GM12864 (cell line): ENCODE results near the gene STOML1.
"Not testable (repeated sequence)": the region's sequence is repeated elsewhere in the genome, so short reads cannot be mapped to it uniquely, and the experiment has no call there.

Experiments
- DNase-seq: peaks from one replicate; pipeline ENCODE4 v3.0.0-alpha.2; 2011; ENCODE audit warnings: low read depth
- H3K4me3 ChIP-seq: 2 replicates; pipeline ENCODE4 v1.5.1; 2011; ENCODE audit warnings: mild to moderate bottlenecking, low read depth, low read length, control low read depth
- TF ChIP-seq, protein P1 (sequence below): IDR thresholded peaks from 2 replicates; pipeline ENCODE4 v1.5.1; 2011; ENCODE audit warnings: low read depth, mild to moderate bottlenecking, moderate library complexity, low read length, control low read depth, inconsistent platforms; ENCODE audit errors: missing control alignments

Gene STOML1

DNA sequence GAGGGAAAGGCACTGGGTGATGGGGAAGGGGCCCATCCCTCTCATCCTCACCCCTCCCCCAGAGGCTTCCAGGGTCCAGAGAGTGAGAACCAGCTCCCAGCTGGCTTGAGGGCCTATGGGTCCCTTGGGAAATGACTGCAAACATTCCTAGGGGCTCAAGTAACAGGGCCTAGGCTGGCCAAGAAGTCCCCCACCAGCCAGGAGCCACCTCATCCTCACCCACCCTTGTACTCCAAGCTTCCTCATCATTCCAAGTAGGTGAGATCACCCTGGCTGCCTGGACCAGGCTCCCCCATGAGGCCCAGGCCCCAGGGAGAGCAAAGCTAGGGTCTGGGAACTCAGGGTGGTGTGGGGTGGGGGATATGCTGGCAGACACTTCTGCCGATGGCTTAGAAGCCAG is 51.1 kb downstream of the STOML1 start:
- TF ChIP-seq, protein P1, sequence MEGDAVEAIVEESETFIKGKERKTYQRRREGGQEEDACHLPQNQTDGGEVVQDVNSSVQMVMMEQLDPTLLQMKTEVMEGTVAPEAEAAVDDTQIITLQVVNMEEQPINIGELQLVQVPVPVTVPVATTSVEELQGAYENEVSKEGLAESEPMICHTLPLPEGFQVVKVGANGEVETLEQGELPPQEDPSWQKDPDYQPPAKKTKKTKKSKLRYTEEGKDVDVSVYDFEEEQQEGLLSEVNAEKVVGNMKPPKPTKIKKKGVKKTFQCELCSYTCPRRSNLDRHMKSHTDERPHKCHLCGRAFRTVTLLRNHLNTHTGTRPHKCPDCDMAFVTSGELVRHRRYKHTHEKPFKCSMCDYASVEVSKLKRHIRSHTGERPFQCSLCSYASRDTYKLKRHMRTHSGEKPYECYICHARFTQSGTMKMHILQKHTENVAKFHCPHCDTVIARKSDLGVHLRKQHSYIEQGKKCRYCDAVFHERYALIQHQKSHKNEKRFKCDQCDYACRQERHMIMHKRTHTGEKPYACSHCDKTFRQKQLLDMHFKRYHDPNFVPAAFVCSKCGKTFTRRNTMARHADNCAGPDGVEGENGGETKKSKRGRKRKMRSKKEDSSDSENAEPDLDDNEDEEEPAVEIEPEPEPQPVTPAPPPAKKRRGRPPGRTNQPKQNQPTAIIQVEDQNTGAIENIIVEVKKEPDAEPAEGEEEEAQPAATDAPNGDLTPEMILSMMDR = no peak
- H3K4me3 ChIP-seq = no peak overlapping the region
- no peak for DNase-seq

DNA sequence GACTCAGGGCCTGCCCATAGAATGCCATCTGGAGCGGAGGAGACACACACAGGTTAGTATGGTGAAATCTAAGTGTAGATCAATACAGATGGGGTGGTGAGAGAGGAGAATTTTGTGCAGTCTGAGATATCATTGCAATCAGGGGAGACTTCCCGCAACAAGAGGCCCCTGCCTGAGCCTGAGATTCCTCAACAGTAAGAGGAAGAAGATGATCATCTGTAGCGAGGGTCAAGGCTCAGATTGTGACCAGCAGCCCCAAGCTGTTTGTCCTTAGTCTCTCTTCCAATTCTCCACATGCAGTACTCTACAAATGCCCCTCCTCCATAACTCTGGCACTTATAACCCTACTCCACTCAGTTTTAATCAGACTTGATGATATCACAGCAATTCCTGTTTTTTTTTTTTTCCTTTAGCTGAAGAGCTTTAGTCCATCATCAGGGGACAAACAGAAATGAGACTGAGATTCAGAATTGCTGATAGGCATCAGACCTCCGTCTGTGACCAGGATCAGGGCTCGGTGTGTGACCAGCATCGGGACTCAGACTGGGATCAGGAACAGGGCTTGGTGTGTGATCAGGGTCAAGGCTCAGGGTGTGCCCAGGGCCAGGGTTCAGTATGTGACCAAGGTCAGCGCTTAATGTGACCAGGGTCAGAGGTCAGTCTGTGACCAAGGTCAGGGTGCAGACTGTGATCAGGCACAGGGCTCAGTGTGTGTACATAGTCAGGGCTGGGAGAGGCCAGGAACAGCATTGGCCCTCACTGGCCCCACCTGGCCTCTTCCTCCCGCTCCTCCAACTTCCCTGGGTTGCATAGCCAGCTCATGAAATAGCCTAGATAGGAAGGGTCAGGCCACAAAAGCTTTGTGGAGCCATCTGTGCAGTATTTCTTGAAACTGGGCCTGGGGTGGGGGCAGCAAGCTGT is 51.8 kb downstream of the STOML1 start:
- no peak for DNase-seq
- no peak overlapping the region for H3K4me3 ChIP-seq
- TF ChIP-seq, protein P1 = no peak

DNA sequence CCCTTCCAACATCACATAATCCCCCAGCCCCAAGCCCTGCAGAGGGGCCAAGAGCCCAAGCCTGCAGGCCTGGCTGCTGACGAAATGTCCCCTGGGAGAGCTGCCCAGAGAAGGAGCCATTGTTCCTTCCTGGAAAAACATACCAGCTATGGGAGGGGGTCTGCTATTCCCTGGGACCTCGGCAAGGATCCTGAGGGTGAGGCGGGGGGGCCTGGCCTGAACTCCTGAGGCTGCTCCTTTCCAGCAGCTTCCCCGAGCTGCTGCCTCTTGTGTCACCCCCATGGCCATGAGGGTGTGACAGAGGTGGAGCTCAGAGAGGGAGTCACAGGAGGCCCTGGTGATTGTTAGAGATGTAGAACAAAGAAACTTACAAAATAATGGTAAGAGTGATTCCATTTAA is 53.0 kb downstream of the STOML1 start:
- H3K4me3 ChIP-seq = no peak overlapping the region
- TF ChIP-seq, protein P1 = no peak
- no peak for DNase-seq

DNA sequence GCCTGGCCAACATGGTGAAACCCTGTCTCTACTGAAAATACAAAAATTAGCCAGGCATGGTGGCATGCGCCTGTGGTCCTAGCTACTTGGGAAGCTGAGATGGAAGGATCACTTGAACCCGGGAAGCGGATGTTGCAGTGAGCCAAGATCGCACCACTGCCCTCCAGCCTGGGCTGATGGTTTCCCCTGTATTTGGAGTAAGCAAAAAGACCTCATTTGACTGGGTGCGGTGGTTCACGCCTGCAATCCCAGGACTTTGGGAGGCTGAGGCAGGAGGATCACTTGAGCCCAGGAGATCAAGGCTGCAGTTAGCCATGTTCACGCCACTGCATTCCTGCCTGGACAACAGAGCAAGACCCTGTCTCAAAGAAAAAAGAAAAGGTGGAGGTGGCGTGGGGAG is 53.6 kb downstream of the STOML1 start:
- H3K4me3 ChIP-seq, DNase-seq: not testable (repeated sequence)

DNA sequence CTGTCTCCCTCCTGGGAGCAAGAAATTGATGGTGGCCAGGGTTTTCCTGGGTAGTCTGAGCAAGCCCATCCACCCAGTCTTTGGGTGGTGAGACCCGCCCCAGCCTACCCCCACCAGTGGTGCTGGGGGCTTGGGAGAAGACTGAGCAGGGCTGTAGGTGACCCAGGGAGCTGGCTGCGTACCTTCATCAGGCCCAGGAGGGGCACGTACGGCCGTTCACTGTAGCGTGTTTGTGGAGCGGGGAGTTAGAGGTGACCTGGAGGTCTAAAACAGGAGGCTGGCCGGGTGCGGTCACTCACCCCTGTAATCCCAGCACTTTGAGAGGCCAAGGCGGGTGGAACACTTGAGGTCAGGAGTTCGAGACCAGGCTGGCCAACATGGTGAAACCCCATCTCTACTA is 54.4 kb downstream of the STOML1 start:
- DNase-seq = no peak
- TF ChIP-seq, protein P1 = no peak
- no peak overlapping the region for H3K4me3 ChIP-seq

DNA sequence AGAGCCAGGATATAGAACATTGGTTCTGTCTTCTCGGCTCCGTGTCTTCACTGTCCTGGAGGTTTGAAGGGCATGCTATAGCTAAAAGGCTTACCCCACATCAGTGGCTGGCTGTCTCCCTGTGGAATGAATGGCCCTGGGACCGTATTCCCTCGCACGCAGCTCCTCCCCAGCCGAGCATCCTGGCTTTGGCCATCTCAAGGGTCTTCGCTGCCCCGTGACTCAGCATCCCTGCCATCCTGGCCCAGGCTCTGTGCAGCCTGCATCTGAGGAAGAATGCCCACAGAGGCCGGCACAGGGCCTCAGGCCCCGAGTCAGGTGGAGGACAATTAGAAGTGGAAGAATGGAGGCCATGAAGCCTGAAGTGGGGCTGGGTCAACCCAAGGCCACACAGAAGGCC is 54.8 kb downstream of the STOML1 start:
- TF ChIP-seq, protein P1 = no peak
- DNase-seq = no peak
- no peak overlapping the region for H3K4me3 ChIP-seq

DNA sequence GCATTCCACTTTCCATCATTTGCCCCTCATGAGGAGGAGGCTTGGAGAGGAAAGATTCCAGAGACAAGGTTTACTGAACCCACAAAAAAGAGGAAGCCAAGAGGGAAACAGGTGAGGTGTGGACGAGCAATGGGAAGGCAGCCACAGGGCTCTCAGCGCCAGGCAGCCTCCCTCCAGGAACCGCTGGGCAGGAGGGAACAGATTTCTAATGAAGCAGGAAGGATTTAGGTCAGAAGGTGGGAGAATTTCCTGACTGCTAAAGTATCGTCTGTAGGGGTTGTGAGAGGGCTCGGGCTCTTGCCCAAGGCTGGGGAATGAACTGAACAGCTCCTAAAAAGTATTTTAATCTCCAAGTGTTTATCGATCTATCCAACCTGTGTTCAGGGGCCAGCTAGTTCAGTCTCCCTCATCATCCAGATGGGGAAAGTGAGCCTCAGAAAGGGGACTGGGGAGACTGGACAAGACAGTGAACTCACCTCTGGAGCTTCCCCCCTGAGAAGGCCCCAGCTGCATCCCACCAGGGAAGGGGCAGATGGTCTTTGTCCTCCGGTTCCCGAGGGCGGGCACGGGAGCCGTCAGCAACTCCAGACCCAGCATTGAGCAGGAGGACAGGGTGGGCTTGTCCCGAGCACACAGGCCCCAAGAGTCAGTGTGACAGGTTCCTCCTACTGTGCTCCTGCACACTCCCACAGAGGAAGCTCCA is 55.4 kb downstream of the STOML1 start:
- no peak overlapping the region for H3K4me3 ChIP-seq
- no peak for DNase-seq
- TF ChIP-seq, protein P1 = no peak
